Activated naive CD4-positive, alpha-beta T cell treated with anti-CD3 and anti-CD28 coated beads, Interleukin-2, amount 50 U/mL, for 24 hours (primary cell): ENCODE measurements around the gene TMEM132A.

Experiments
- H3K27ac Mint-ChIP-seq: one replicate; pipeline ENCODE4 v1.8.0; 2021; ENCODE audit warnings: mild to moderate bottlenecking, mixed read lengths
- H3K27me3 Mint-ChIP-seq: one replicate; pipeline ENCODE4 v1.8.0; 2021; ENCODE audit warnings: mixed read lengths
- H3K36me3 Mint-ChIP-seq: one replicate; pipeline ENCODE4 v1.8.0; 2021; ENCODE audit warnings: mixed read lengths
- H3K4me1 Mint-ChIP-seq: one replicate; pipeline ENCODE4 v1.8.0; 2021; ENCODE audit warnings: mixed read lengths
- H3K4me3 Mint-ChIP-seq: one replicate; pipeline ENCODE4 v1.8.0; 2021; ENCODE audit warnings: mild to moderate bottlenecking, mixed read lengths
- H3K9me3 Mint-ChIP-seq: one replicate; pipeline ENCODE4 v1.8.0; 2021; ENCODE audit warnings: mixed read lengths

Gene TMEM132A

GRCh38 chr11:60924906-60925853 lies 920 bp downstream of the TMEM132A start:
- H3K27me3 Mint-ChIP-seq = peaks cover 8% of the 10 kb centered on the region
- H3K4me1 Mint-ChIP-seq = peaks cover 14% of the 10 kb centered on the region
- peak overlapping the region; percentile 71 for H3K4me3 Mint-ChIP-seq
- H3K27ac Mint-ChIP-seq = no peak overlapping the region
- H3K9me3 Mint-ChIP-seq = no peaks in the 10 kb centered on the region
- H3K36me3 Mint-ChIP-seq = peaks cover 21% of the 10 kb centered on the region

DNA sequence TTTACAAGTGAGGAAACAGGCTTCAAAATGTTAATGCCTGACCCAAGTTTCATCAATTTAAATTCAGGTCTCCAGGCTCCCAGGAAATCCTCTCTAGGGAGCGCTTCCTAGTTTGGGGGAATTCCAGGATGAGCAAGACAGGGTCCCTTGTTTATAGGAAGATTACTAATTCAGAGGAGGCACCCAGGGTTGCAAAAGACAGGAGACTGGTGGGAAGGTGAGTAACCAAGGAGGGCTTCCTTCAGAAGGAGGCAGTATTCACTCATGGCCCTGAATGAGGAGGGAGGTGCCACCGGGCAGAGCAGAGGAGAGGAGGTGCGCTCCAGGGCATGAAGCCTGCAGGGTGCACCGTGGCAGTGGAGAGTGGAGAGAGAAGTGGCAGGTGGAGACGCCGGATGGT lies 1.6 kb downstream of the TMEM132A start:
- Mint-ChIP-seq H3K27ac (no peak overlapping the region), H3K36me3 (peaks cover 15% of the 10 kb centered on the region), H3K9me3 (no peaks in the 10 kb centered on the region), H3K27me3 (peaks cover 8% of the 10 kb centered on the region), H3K4me1 (peaks cover 14% of the 10 kb centered on the region), H3K4me3 (no peak overlapping the region)

GRCh38 chr11:60926500-60926899 lies 2.2 kb downstream of the TMEM132A start:
- peaks cover 12% of the 10 kb centered on the region for H3K36me3 Mint-ChIP-seq
- H3K4me3 Mint-ChIP-seq = no peak overlapping the region
- peaks cover 8% of the 10 kb centered on the region for H3K27me3 Mint-ChIP-seq
- peaks cover 14% of the 10 kb centered on the region for H3K4me1 Mint-ChIP-seq
- no peak overlapping the region for H3K27ac Mint-ChIP-seq
- no peaks in the 10 kb centered on the region for H3K9me3 Mint-ChIP-seq

DNA sequence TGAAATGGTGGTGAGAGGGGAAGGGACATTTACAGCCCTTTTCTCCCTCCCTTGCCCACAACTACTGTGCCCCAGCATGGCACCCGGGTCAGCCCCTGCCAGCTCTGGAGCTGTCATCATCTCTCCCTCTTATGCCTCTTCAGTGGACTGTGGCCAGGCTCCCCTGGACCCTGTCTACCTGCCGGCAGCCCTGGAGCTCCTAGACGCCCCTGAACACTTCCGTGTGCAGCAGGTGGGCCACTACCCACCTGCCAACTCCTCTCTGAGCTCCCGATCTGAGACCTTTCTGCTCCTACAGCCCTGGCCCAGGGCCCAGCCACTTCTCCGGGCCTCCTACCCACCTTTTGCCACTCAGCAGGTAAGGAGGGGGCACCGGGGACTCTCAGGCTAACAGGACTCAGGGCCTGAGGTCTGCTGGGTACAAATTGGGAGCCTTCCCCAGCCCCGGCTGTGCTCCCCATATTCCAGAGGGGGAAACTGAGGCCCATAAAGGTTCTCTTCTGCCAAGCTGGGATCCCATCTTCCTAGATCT lies 2.9 kb downstream of the TMEM132A start:
- Mint-ChIP-seq H3K9me3 (no peaks in the 10 kb centered on the region), H3K36me3 (peaks cover 8% of the 10 kb centered on the region), H3K4me1 (peaks cover 14% of the 10 kb centered on the region), H3K4me3 (no peak overlapping the region), H3K27ac (peak overlapping the region; percentile 80), H3K27me3 (peaks cover 7% of the 10 kb centered on the region)

GRCh38 chr11:60927600-60927999 lies 3.3 kb downstream of the TMEM132A start:
- Mint-ChIP-seq H3K4me1 (peaks cover 9% of the 10 kb centered on the region), H3K36me3 (peaks cover 4% of the 10 kb centered on the region), H3K4me3 (no peak overlapping the region), H3K9me3 (no peaks in the 10 kb centered on the region), H3K27ac (peak overlapping the region; percentile 80), H3K27me3 (peaks cover 7% of the 10 kb centered on the region)

DNA sequence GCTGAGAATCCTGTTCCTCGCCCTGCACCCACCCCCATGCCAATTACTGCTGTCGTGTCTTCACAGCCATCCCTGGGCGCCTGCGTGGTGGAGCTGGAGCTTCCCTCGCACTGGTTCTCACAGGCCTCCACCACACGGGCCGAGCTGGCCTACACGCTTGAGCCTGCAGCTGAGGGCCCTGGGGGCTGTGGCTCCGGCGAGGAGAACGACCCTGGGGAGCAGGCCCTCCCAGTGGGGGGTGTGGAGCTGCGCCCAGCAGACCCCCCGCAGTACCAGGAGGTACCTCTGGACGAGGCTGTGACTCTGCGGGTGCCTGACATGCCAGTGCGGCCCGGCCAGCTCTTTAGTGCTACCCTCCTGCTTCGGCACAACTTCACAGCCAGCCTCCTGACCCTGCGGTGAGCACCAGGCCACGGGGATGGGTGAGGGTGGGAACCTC lies 4.3 kb downstream of the TMEM132A start:
- H3K27me3 Mint-ChIP-seq = peaks cover 6% of the 10 kb centered on the region
- H3K4me3 Mint-ChIP-seq = no peak overlapping the region
- no peak overlapping the region for H3K27ac Mint-ChIP-seq

GRCh38 chr11:60929764-60930163 lies 5.5 kb downstream of the TMEM132A start:
- Mint-ChIP-seq H3K4me1 (peaks cover 5% of the 10 kb centered on the region), H3K27me3 (peaks cover 6% of the 10 kb centered on the region), H3K27ac (no peak overlapping the region), H3K9me3 (no peaks in the 10 kb centered on the region), H3K4me3 (no peak overlapping the region), H3K36me3 (no peaks in the 10 kb centered on the region)

More for the DNA sequence above, 4.3 kb downstream of the TMEM132A start:
- Mint-ChIP-seq H3K36me3 (no peaks in the 10 kb centered on the region), H3K9me3 (no peaks in the 10 kb centered on the region), H3K4me1 (peaks cover 5% of the 10 kb centered on the region)

DNA sequence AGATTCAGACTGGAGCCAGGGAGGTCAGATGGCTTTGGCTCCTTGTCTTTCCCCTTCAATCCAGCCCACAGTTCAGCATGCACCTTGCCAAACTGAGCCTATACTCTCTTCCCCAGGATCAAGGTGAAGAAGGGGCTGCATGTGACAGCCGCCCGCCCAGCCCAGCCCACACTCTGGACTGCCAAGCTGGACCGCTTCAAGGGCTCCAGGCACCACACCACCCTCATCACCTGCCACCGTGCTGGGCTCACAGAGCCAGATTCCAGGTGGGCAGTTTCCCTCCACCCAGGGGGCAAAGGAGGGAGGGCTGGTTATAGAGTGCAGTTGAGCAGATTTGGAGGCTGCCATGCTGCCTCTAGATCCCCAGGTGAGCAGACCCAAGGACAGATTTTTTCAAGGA lies 6.1 kb downstream of the TMEM132A start:
- Mint-ChIP-seq H3K27ac (no peak overlapping the region), H3K36me3 (no peaks in the 10 kb centered on the region), H3K4me1 (peaks cover under 1% of the 10 kb centered on the region), H3K9me3 (no peaks in the 10 kb centered on the region), H3K27me3 (peaks cover 3% of the 10 kb centered on the region), H3K4me3 (no peak overlapping the region)

DNA sequence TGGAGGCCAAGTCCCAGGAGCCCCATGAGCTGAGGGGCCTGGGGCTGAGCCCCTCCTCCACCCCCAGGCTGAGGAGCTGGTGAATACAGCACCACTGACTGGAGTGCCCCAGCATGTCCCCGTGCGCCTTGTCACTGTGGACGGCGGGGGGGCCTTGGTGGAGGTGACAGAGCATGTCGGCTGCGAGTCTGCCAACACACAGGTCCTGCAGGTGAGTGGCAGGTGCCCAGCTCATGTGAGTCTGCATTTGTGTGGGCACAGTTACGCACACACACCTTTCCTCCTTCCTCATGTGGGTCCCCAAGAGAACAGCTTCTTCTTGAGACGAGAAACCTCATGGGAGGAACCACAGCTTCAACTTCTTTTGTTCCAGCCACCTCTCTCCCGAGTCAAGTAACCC lies 7.7 kb downstream of the TMEM132A start:
- Mint-ChIP-seq H3K27ac (no peak overlapping the region), H3K4me1 (no peaks in the 10 kb centered on the region), H3K27me3 (peaks cover 3% of the 10 kb centered on the region), H3K4me3 (no peak overlapping the region), H3K36me3 (no peaks in the 10 kb centered on the region), H3K9me3 (no peaks in the 10 kb centered on the region)

GRCh38 chr11:60932605-60933356 lies 8.5 kb downstream of the TMEM132A start:
- Mint-ChIP-seq H3K4me1 (no peaks in the 10 kb centered on the region), H3K36me3 (no peaks in the 10 kb centered on the region), H3K4me3 (no peak overlapping the region), H3K27me3 (peaks cover 3% of the 10 kb centered on the region), H3K27ac (no peak overlapping the region), H3K9me3 (no peaks in the 10 kb centered on the region)

- Mint-ChIP-seq H3K4me1 (no peaks in the 10 kb centered on the region), H3K36me3 (no peaks in the 10 kb centered on the region), H3K27me3 (peaks cover 3% of the 10 kb centered on the region), H3K27ac (no peak overlapping the region), H3K4me3 (no peak overlapping the region), H3K9me3 (no peaks in the 10 kb centered on the region)
These were observed 9.3 kb downstream of the TMEM132A start for GRCh38 chr11:60933416-60934123.

DNA sequence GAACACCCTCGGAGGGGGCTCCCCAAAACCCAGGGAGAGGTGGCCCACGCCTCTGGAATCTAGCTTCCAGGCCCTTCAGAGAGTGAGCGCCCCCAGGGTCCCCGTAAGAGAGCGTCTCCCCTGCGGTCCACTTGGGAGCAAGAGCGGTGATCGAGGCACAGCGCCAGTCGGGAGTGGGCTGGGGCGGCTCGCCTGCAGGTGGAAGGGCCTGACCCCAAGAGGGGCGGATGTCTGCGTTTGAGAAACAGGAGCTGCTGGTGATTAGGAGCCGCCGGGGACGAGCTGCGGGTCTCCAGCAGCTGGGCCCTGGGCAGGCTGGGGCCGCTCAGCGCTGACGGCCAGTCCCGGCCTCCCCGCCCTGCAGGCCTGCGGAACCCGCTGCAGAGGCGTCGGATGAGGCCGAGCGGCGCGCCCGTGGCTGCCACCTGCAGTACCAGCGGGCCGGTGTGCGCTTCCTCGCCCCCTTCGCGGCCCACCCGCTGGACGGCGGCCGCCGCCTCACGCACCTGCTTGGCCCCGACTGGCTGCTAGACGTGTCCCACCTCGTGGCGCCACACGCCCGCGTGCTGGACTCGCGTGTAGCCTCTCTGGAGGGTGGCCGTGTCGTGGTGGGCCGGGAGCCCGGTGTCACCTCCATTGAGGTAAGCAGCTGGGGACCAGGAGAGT lies 10.0 kb downstream of the TMEM132A start:
- H3K4me3 Mint-ChIP-seq = no peak overlapping the region

GRCh38 chr11:60934790-60935605 lies 10.7 kb downstream of the TMEM132A start:
- H3K27me3 Mint-ChIP-seq = no peaks in the 10 kb centered on the region
- H3K4me3 Mint-ChIP-seq = no peak overlapping the region
- no peak overlapping the region for H3K27ac Mint-ChIP-seq

More for the DNA sequence above, 10.0 kb downstream of the TMEM132A start:
- peaks cover 3% of the 10 kb centered on the region for H3K27me3 Mint-ChIP-seq
- H3K27ac Mint-ChIP-seq = no peak overlapping the region
- H3K4me1 Mint-ChIP-seq = no peaks in the 10 kb centered on the region
- no peaks in the 10 kb centered on the region for H3K9me3 Mint-ChIP-seq
- no peaks in the 10 kb centered on the region for H3K36me3 Mint-ChIP-seq

More at GRCh38 chr11:60934790-60935605, 10.7 kb downstream of the TMEM132A start:
- Mint-ChIP-seq H3K4me1 (no peaks in the 10 kb centered on the region), H3K9me3 (no peaks in the 10 kb centered on the region), H3K36me3 (no peaks in the 10 kb centered on the region)
